Measurements from ENCODE around the gene PPP2R2C. TPM values are rescaled to one million over a fixed set of nuclear protein-coding genes. Genes with fewer than 3 reads are reported as not detected.

PPP2R2C gene
- total RNA-seq, 1 experiment from 2014 or later: 32.9 TPM

DNA sequence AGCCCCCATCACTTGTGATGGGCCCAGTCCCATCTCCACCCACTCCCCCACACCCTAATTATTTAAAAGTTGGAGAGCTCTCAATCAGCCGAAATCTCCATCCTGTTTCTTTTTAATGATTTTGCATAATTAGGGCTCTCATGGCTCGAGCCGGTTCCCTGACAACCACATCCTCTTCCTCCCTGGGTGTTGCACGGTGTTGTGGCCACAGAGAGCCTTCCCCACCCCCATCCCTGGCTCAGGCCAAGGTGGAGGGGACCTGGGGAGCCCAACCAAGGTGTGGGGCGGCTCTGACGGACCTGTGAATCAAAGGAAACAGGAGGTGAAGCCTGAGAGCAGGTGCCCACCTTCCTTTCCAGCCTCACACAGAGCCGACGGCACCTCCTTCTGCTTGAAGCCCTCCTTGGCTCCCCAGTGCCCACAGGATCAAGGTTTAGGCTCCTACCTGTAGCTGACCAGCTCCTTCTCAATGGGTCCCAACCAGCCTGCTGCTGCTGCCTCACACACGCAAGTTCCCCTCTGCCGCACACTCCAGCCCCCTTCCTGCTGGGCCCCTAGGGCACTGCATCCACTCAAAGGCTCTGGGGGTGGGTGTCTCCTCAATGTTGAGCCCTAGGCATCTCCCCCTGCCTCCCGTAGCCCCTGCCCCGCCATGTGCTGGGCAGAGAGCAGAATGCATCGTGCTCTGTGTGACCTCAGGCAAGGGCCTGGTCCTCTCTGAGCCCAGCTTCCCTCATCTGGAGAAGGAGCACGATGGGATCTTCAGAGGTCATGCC is 134.1 kb downstream of the PPP2R2C start:
- POLR2A ChIA-PET: no interaction called here
- Histone ChIP-seq H3K79me2 (ENCODE audit: insufficient read depth, low read length) (no peaks in the 10 kb centered on the region), H3K27me3 (ENCODE audit: insufficient read depth, low read length) (0 out of 2 replicates have a peak, but pooled peaks cover 3% of the 10 kb centered on the region), H3K36me3 (ENCODE audit: control insufficient read depth in 1 of 2, insufficient read depth in 2 of 2, low read length in 2 of 2) (no peaks in the 10 kb centered on the region), H3K4me3 (replicated peaks in 1 of 2; ENCODE audit: low read depth in 1 of 2, low read length in 2 of 2) (0 out of 4 replicates have a peak overlapping the region, but pooled peaks of 1 of the 2 experiments have one; percentile 24), H2AFZ (ENCODE audit: low read depth, low read length, poor library complexity, severe bottlenecking) (no peak overlapping the region), H3K4me1 (ENCODE audit: control insufficient read depth in 1 of 2, insufficient read depth in 2 of 2, low read length in 2 of 2) (peaks cover 12 to 19% of the 10 kb centered on the region in 2 experiments), H4K20me1 (ENCODE audit: insufficient read depth) (no peaks in the 10 kb centered on the region; the same call in 1 of the 2 replicates), H3K9me3 (ENCODE audit: control insufficient read depth in 1 of 2, insufficient read depth in 1 of 2, low read depth in 1 of 2, low read length in 2 of 2) (no peaks in the 10 kb centered on the region), H3K27ac (ENCODE audit: low read depth, low read length) (no peak overlapping the region), H3K4me2 (ENCODE audit: low read length) (peak overlapping the region; percentile 65), H3K9me2 (ENCODE audit: insufficient read depth) (no peaks in the 10 kb centered on the region), H3K9ac (ENCODE audit: low read length) (no peak overlapping the region)
- DNase-seq (ENCODE audit: low read depth, low spot score) (no peak), ATAC-seq (no peak)
- TF ChIP-seq POLR2AphosphoS5 (IDR thresholded peaks at IDR 0.05; ENCODE audit: low read depth, low read length) (no peak), POLR2A (IDR thresholded peaks at IDR 0.05; ENCODE audit: borderline replicate concordance, extremely low read depth, insufficient read depth, insufficient read length) (no peak), SRF (IDR thresholded peaks at IDR 0.05; ENCODE audit: low read depth) (no peak), EGR1 (IDR thresholded peaks at IDR 0.05; ENCODE audit: low read depth) (no peak), CEBPB (IDR thresholded peaks at IDR 0.05; ENCODE audit: low read depth) (no peak)
- RAD21 ChIA-PET (ENCODE audit: low non-redundant PET in 1 of 2, low total read pairs in 2 of 2, uncharacterized antibody in 2 of 2, unreplicated experiment in 2 of 2): no interaction called here
- intact Hi-C loops (cut with micrococcal nuclease): loop anchor here (10.0 kb wide), 1 partner anchor 346 kb away; no protein-coding TSS in a partner anchor
- CTCF ChIA-PET: no interaction called here
- no TSS peak for BruUV-seq (replicated peaks)

DNA sequence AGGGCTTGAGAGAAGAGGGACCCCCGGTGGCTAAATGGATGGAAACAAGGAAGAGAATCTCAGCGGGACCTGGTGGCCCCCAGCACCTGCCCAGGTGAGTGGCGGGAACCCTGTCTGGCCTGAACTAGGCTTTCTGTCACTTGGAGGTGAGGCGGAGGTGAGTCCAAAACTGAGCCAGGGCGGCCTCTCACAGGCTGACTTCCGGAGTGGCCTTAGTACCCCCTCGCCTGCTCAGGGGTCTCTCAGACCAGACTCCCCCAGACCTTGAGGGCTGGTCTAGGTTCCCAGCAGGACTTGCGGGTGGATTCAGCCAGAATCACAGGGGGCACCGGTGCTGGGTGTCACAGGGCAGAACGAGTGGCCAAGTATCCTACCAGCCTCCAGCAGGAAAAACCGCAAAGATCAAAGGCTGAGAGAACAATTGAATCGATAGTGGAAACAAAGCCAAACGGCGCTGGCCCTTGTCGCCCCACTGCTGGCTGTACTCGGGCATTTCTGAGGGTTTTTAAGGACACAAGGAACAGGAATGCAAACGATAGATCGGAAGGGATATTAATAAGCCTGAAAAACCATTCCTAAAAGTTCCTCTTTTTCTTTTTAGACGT is 135.0 kb downstream of the PPP2R2C start:
- Histone ChIP-seq H3K79me2 (ENCODE audit: insufficient read depth, low read length) (no peaks in the 10 kb centered on the region), H3K9me2 (ENCODE audit: insufficient read depth) (no peaks in the 10 kb centered on the region), H4K20me1 (ENCODE audit: insufficient read depth) (no peaks in the 10 kb centered on the region; the same call in 1 of the 2 replicates), H3K4me3 (replicated peaks in 1 of 2; ENCODE audit: low read depth in 1 of 2, low read length in 2 of 2) (peak overlapping the region in 1 of 2 experiments; percentile 24; a peak in 1 of 4 replicates), H3K4me1 (ENCODE audit: control insufficient read depth in 1 of 2, insufficient read depth in 2 of 2, low read length in 2 of 2) (peaks cover 11 to 16% of the 10 kb centered on the region in 2 experiments), H3K27ac (ENCODE audit: low read depth, low read length) (no peak overlapping the region), H3K4me2 (ENCODE audit: low read length) (peak overlapping the region; percentile 65), H2AFZ (ENCODE audit: low read depth, low read length, poor library complexity, severe bottlenecking) (no peak overlapping the region), H3K36me3 (ENCODE audit: control insufficient read depth in 1 of 2, insufficient read depth in 2 of 2, low read length in 2 of 2) (no peaks in the 10 kb centered on the region), H3K9ac (ENCODE audit: low read length) (peak overlapping the region; percentile 9; the same call in 1 of the 2 replicates), H3K9me3 (ENCODE audit: control insufficient read depth in 1 of 2, insufficient read depth in 1 of 2, low read depth in 1 of 2, low read length in 2 of 2) (no peaks in the 10 kb centered on the region), H3K27me3 (ENCODE audit: insufficient read depth, low read length) (0 out of 2 replicates have a peak, but pooled peaks cover 3% of the 10 kb centered on the region)
- ATAC-seq (peak; percentile 72), DNase-seq (ENCODE audit: low read depth, low spot score) (peak; percentile 54)
- CTCF ChIA-PET: no interaction called here
- no TSS peak for BruUV-seq (replicated peaks)
- intact Hi-C loops (cut with micrococcal nuclease): loop anchor here (10.0 kb wide), 1 partner anchor 347 kb away; no protein-coding TSS in a partner anchor
- RAD21 ChIA-PET (ENCODE audit: low non-redundant PET in 1 of 2, low total read pairs in 2 of 2, uncharacterized antibody in 2 of 2, unreplicated experiment in 2 of 2): no interaction called here
- POLR2A ChIA-PET: no interaction called here
- no peak for TF ChIP-seq EZH2phosphoT487 (IDR thresholded peaks at IDR 0.05; ENCODE audit: borderline replicate concordance)
- TF ChIP-seq, protein P1, sequence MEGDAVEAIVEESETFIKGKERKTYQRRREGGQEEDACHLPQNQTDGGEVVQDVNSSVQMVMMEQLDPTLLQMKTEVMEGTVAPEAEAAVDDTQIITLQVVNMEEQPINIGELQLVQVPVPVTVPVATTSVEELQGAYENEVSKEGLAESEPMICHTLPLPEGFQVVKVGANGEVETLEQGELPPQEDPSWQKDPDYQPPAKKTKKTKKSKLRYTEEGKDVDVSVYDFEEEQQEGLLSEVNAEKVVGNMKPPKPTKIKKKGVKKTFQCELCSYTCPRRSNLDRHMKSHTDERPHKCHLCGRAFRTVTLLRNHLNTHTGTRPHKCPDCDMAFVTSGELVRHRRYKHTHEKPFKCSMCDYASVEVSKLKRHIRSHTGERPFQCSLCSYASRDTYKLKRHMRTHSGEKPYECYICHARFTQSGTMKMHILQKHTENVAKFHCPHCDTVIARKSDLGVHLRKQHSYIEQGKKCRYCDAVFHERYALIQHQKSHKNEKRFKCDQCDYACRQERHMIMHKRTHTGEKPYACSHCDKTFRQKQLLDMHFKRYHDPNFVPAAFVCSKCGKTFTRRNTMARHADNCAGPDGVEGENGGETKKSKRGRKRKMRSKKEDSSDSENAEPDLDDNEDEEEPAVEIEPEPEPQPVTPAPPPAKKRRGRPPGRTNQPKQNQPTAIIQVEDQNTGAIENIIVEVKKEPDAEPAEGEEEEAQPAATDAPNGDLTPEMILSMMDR (IDR thresholded peaks at IDR 0.05 in 2 of 3, conservative IDR thresholded peaks at IDR 0.05 in 1 of 3; ENCODE audit: borderline replicate concordance in 1 of 3, insufficient read depth in 1 of 3, low read depth in 2 of 3, low read length in 2 of 3): no peak
- TF ChIP-seq TCF7L2 (IDR thresholded peaks at IDR 0.05; ENCODE audit: borderline replicate concordance, extremely low read depth, insufficient read depth, insufficient read length): peak; percentile 98
- TF ChIP-seq POLR2AphosphoS5 (IDR thresholded peaks at IDR 0.05; ENCODE audit: low read depth, low read length): peak; percentile 31; the same call in 1 of the 2 replicates
- TF ChIP-seq, protein P2, sequence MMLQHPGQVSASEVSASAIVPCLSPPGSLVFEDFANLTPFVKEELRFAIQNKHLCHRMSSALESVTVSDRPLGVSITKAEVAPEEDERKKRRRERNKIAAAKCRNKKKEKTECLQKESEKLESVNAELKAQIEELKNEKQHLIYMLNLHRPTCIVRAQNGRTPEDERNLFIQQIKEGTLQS (IDR thresholded peaks at IDR 0.05): no peak
- TF ChIP-seq EZH2 (IDR thresholded peaks at IDR 0.05): no peak
- TF ChIP-seq ZFX (IDR thresholded peaks at IDR 0.05): no peak
- no peak for TF ChIP-seq SRF (IDR thresholded peaks at IDR 0.05; ENCODE audit: low read depth)
- TF ChIP-seq YY1 (IDR thresholded peaks at IDR 0.05; ENCODE audit: extremely low read depth, insufficient replicate concordance, low read depth, low read length): no peak
- TF ChIP-seq, protein P3, sequence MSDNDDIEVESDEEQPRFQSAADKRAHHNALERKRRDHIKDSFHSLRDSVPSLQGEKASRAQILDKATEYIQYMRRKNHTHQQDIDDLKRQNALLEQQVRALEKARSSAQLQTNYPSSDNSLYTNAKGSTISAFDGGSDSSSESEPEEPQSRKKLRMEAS (IDR thresholded peaks at IDR 0.05): peak; percentile 43; the same call in 1 of the 2 replicates
- TF ChIP-seq SP1 (IDR thresholded peaks at IDR 0.05; ENCODE audit: low read depth): peak; percentile 63
- TF ChIP-seq POLR2A (IDR thresholded peaks at IDR 0.05; ENCODE audit: borderline replicate concordance, extremely low read depth, insufficient read depth, insufficient read length): no peak

Data from HCT116 (cell line).